HPDE6-E6E7 (cell line): ENCODE data around the gene ALKAL2.

Source experiments
- DNase-seq: peaks from one replicate; pipeline ENCODE4 v3.0.0; 2011; ENCODE audit warnings: missing footprints; ENCODE audit errors: extremely low spot score

The ALKAL2 gene

GRCh38 chr2:246489-247144 is 41.3 kb downstream of the ALKAL2 start:
- no peak for DNase-seq

- DNase-seq, result no peak
These were observed 43.3 kb downstream of the ALKAL2 start for GRCh38 chr2:244547-244946.

GRCh38 chr2:238869-239268 is 49.0 kb downstream of the ALKAL2 start:
- DNase-seq, result no peak

GRCh38 chr2:238431-238830 is 49.5 kb downstream of the ALKAL2 start:
- DNase-seq, result no peak

GRCh38 chr2:237878-238277 is 50.0 kb downstream of the ALKAL2 start:
- DNase-seq, result no peak

- no peak for DNase-seq
These were observed 50.8 kb downstream of the ALKAL2 start for GRCh38 chr2:236993-237539.

- DNase-seq, result no peak
These were observed 53.5 kb downstream of the ALKAL2 start for GRCh38 chr2:234421-234820.

- DNase-seq, result no peak
These were observed 54.9 kb downstream of the ALKAL2 start for GRCh38 chr2:233030-233429.

- no peak for DNase-seq
These were observed 56.2 kb downstream of the ALKAL2 start for GRCh38 chr2:231521-232185.
